GM19035 (cell line): ENCODE measurements around the gene LRRC8D.

Experiments used
- ATAC-seq: cut with Tn5 transposase; IDR thresholded peaks from one replicate; pipeline ENCODE4 v1.9.1; 2021; ENCODE audit not compliant: unreplicated experiment

LRRC8D gene

GRCh38 chr1:89832496-89833127, 11.8 kb downstream of the LRRC8D start:
- no peak for ATAC-seq

- no peak for ATAC-seq
Measured at GRCh38 chr1:89833183-89834082, 12.6 kb downstream of the LRRC8D start.

GRCh38 chr1:89834083-89834704, 13.4 kb downstream of the LRRC8D start:
- ATAC-seq = no peak

- ATAC-seq = no peak
Measured at GRCh38 chr1:89836252-89837035, 15.6 kb downstream of the LRRC8D start.

GRCh38 chr1:89837036-89837481, 16.2 kb downstream of the LRRC8D start:
- no peak for ATAC-seq

- no peak for ATAC-seq
Measured at GRCh38 chr1:89837510-89837909, 16.7 kb downstream of the LRRC8D start.

DNA sequence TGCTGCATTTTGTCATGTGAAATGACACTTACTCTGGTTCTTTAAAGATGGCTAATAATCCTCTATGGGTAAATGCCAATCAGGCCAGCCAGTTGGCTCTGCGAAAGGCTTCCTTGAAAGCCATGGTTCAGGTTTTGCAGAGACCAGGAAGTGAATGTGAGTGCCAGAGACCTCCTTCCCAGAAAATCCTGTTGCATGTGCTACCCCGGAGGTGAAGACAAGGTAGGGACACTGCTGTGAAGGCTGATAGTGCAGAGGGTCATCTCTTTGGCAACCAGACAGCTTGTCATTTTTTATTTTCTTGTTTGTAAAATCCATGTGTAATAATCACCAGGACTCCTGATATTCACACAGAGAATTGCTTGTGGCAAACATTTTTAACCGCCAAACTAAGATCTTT, 18.7 kb downstream of the LRRC8D start:
- ATAC-seq = no peak

DNA sequence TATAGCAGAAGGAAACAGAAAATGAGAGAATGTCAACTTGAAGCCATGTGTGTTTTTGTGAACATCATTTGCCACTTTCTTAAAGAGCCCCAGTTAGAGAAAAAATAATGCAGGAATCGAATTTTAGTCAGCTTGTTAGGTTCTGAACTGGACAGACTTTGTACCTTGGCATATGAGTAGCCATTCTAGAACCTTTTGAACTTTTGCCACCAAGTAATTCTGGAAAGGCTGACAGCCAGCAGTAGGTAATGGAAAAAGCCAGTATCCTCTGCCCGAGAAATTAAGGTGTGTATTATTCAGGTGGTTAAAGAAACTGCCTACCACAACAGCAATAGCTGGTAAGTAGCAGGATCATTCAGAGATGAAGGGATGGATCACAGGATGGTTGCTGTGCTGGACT, 20.7 kb downstream of the LRRC8D start:
- ATAC-seq = no peak

GRCh38 chr1:89842567-89843272, 21.9 kb downstream of the LRRC8D start:
- peak; percentile 50 for ATAC-seq

- ATAC-seq = peak; percentile 85
Measured at GRCh38 chr1:89843273-89844130, 22.7 kb downstream of the LRRC8D start.

GRCh38 chr1:89844241-89844807, 23.5 kb downstream of the LRRC8D start:
- ATAC-seq = no peak

GRCh38 chr1:89844860-89845259, 24.0 kb downstream of the LRRC8D start:
- ATAC-seq = no peak

- ATAC-seq = no peak
Measured at GRCh38 chr1:89847191-89847729, 26.4 kb downstream of the LRRC8D start.

DNA sequence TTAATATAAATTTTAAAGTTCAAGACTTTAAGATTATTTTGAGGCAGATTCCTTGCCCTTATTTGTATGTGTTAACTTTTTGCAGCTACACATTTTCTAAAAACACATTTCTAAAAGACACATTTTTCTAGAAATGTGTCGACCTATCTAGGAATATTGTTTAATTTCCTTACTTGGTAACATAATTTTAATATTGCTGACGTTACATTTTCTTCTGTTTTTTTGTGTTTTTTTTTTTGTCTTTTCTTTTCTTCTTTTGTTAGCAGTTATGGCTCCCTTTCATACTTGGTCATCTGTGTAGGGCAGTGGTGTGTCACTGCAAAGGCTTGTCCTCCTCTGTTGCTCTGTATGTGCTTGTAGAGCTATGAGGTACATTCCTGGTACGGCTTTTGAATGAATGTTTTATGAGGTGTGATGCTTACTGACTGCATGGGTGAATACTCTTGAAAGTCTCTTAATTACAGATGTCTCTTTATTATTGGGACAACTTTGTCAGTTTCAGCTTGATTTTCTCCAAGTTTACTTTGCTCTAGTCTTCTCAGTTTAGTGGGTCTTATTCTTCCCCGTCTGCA, 30.1 kb downstream of the LRRC8D start:
- no peak for ATAC-seq

- ATAC-seq = no peak
Measured at GRCh38 chr1:89854140-89854539, 33.3 kb downstream of the LRRC8D start.

DNA sequence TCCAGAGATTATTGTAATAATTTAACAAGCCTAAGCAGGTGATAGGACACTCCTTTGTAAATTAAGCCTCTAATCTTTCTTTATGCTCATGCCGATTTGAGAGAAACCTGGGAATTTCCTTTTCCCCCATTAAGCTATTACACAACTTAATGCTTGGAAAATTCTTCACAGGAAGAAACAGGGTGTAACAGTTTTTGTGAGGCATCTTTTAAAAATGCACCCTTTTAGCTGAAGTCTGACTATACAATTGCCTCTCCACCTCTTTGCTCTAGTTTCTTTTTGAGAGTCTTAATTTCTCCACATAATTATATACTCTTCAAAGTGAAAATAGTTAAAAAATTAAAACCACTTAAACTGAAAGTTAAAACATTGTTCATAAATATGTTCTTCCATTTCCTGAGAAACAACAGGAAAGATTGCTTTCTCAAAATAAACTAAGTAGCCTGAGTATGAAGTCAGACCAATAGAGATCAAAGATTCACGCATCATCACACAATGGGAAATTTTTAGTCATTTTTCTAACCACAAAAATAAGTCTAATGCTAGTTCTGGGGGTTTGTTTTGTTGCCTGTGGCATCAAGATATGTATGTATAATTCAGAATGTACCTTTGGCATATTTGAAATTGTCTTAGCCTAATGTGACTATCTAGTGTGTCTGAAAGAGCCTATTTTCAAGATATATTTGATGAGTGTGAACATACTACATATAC, 34.7 kb downstream of the LRRC8D start:
- peak; percentile 91 for ATAC-seq

- ATAC-seq = no peak
Measured at GRCh38 chr1:89863165-89863830, 42.5 kb downstream of the LRRC8D start.
